GM21723 (cell line): ENCODE data around the gene PERCC1.
"Not testable (repeated sequence)": the region's sequence is repeated elsewhere in the genome, so short reads cannot be mapped to it uniquely, and the experiment has no call there.

Experiments
- ATAC-seq: cut with Tn5 transposase; IDR thresholded peaks from one replicate; pipeline ENCODE4 v1.9.1; 2021; ENCODE audit warnings: mild to moderate bottlenecking, moderate library complexity; ENCODE audit not compliant: unreplicated experiment

The PERCC1 gene

GRCh38 chr16:1433263-1433560 is 2.3 kb downstream of the PERCC1 start:
- no peak for ATAC-seq

GRCh38 chr16:1433756-1434155 is 2.9 kb downstream of the PERCC1 start:
- no peak for ATAC-seq

GRCh38 chr16:1434644-1435592 is 4.0 kb downstream of the PERCC1 start:
- no peak for ATAC-seq

- no peak for ATAC-seq
These were observed 5.2 kb downstream of the PERCC1 start for GRCh38 chr16:1435921-1436697.

GRCh38 chr16:1436731-1437355 is 6.0 kb downstream of the PERCC1 start:
- no peak for ATAC-seq

- no peak for ATAC-seq
These were observed 6.7 kb downstream of the PERCC1 start for GRCh38 chr16:1437606-1438005.

GRCh38 chr16:1438229-1439057 is 7.6 kb downstream of the PERCC1 start:
- ATAC-seq = no peak

GRCh38 chr16:1439058-1439698 is 8.3 kb downstream of the PERCC1 start:
- no peak for ATAC-seq

GRCh38 chr16:1439699-1440074 is 8.8 kb downstream of the PERCC1 start:
- ATAC-seq = not testable (repeated sequence)

GRCh38 chr16:1441391-1441829 is 10.5 kb downstream of the PERCC1 start:
- no peak for ATAC-seq

- ATAC-seq = no peak
These were observed 11.8 kb downstream of the PERCC1 start for GRCh38 chr16:1442697-1443096.

GRCh38 chr16:1443403-1443973 is 12.6 kb downstream of the PERCC1 start:
- ATAC-seq = no peak

- no peak for ATAC-seq
These were observed 13.3 kb downstream of the PERCC1 start, which contains the start of gene CCDC154 for GRCh38 chr16:1443980-1444729. Gene CCDC154 (minus strand): TSS chr16:1444556. CDS start chr16:1444322, 234 bp downstream.

- no peak for ATAC-seq
These were observed 14.0 kb downstream of the PERCC1 start for GRCh38 chr16:1444730-1445517.

- no peak for ATAC-seq
These were observed 14.8 kb downstream of the PERCC1 start for GRCh38 chr16:1445518-1446203.

- no peak for ATAC-seq
These were observed 15.6 kb downstream of the PERCC1 start for GRCh38 chr16:1446296-1447080.

- no peak for ATAC-seq
These were observed 17.1 kb downstream of the PERCC1 start for GRCh38 chr16:1447965-1448364.
